ENCODE data around the gene CER1.

DNA sequence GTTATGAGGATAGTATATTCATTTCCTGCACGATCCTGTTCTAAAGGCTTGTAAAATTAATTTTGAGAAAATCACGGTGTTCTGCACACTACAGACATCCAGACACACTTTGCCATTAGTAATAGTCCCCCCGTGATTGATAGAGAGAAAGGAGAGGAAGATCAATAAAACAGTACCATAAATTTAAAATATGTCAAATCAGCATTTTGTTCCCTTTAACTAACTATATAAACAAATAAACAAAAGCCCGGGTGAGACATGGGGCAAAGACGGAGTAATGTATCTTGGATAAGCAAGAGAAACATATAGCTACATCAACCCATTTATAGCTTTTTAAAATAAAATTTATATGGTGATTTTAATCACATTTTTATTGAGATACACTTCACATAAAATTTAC is 10.6 kb upstream of the CER1 start:
- TF ChIP-seq, protein P1, sequence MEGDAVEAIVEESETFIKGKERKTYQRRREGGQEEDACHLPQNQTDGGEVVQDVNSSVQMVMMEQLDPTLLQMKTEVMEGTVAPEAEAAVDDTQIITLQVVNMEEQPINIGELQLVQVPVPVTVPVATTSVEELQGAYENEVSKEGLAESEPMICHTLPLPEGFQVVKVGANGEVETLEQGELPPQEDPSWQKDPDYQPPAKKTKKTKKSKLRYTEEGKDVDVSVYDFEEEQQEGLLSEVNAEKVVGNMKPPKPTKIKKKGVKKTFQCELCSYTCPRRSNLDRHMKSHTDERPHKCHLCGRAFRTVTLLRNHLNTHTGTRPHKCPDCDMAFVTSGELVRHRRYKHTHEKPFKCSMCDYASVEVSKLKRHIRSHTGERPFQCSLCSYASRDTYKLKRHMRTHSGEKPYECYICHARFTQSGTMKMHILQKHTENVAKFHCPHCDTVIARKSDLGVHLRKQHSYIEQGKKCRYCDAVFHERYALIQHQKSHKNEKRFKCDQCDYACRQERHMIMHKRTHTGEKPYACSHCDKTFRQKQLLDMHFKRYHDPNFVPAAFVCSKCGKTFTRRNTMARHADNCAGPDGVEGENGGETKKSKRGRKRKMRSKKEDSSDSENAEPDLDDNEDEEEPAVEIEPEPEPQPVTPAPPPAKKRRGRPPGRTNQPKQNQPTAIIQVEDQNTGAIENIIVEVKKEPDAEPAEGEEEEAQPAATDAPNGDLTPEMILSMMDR (IDR thresholded peaks at IDR 0.05): no peak
- TF ChIP-seq EP300 (IDR thresholded peaks at IDR 0.05; ENCODE audit: low read depth) (no peak), POLR2A (IDR thresholded peaks at IDR 0.05) (no peak)
